A549 (cell line): Measurements from ENCODE around the gene TFF2. TPM values are rescaled to one million over a fixed set of nuclear protein-coding genes. Genes with fewer than 3 reads are reported as not detected.

Experiments
- ATAC-seq, 2 experiments: fragments of 200-7000 bp in 1 of 2; fragments of >200 bp in 1 of 2; cut with Nextera tagmentation in 1 of 2; cut with Tn5 transposase in 1 of 2; 3 replicates each; pipeline versions ENCODE4 v1.8.0 to v1.9.1; 2018 to 2020; ENCODE audit warnings: mild to moderate bottlenecking in 1 of 2, moderate library complexity in 1 of 2
- CTCF ChIA-PET: fragments of 300-600 bp; sonication (Branson Sonifier 250); formaldehyde crosslinking; extraction: SDS; loops from one replicate; lab custom pipeline; 2021; ENCODE audit warnings: antibody characterized with exemption, inconsistent platforms; lab: Yijun Ruan, JAX
- POLR2A ChIA-PET: fragments of 350-600 bp; formaldehyde crosslinking; extraction: SDS; loops from one replicate; lab custom pipeline; 2021; ENCODE audit warnings: antibody characterized with exemption, inconsistent platforms; lab: Yijun Ruan, JAX
- DNase-seq, 2 experiments: peaks; one replicate each; pipeline versions ENCODE4 v3.0.0 to v3.0.0-alpha.2; 2011 to 2016; ENCODE audit warnings: low read depth in 1 of 2, low spot score in 1 of 2
- FAIRE-seq: peaks from 2 replicates; lab custom pipeline; 2011; peaks lifted over from hg19 to GRCh38; lab: Jason Lieb, UNC
- H3K27ac ChIP-seq, 2 experiments: fragments of >200 bp; sonication (Bioruptor Twin); formaldehyde crosslinking; 3 replicates each; pipeline ENCODE4 v1.5.1; 2016 to 2017
- H3K4me1 ChIP-seq: fragments of >200 bp; sonication (Bioruptor Twin); formaldehyde crosslinking; 3 replicates; pipeline ENCODE4 v1.6.1; 2016
- H3K4me2 ChIP-seq: fragments of >200 bp; sonication (Bioruptor Twin); formaldehyde crosslinking; 3 replicates; pipeline ENCODE4 v1.6.1; 2016
- H3K4me3 ChIP-seq: fragments of >200 bp; sonication (Bioruptor Twin); formaldehyde crosslinking; 3 replicates; pipeline ENCODE4 v1.5.1; 2016
- H3K9me3 ChIP-seq: fragments of >200 bp; sonication (Bioruptor Twin); formaldehyde crosslinking; 3 replicates; pipeline ENCODE4 v1.6.1; 2016
- BHLHE40 ChIP-seq: IDR thresholded peaks from 2 replicates; pipeline ENCODE4 v1.6.1; 2012; ENCODE audit warnings: low read depth, low read length, inconsistent platforms
- CBX2 ChIP-seq: fragments of 200-600 bp; sonication (generic); IDR thresholded peaks from 2 replicates; pipeline ENCODE4 v1.6.1; 2016; ENCODE audit warnings: low read depth, mild to moderate bottlenecking, borderline replicate concordance
- EHF ChIP-seq: fragments of 250-450 bp; sonication (Bioruptor Pico); IDR thresholded peaks from 2 replicates; pipeline ENCODE4 v1.5.0; 2020; ENCODE audit warnings: mild to moderate bottlenecking
- EHMT2 ChIP-seq: fragments of 200-600 bp; sonication (generic); IDR thresholded peaks from 2 replicates; pipeline ENCODE4 v1.6.1; 2016; ENCODE audit warnings: antibody characterized with exemption, low read depth, mild to moderate bottlenecking, moderate library complexity
- ESRRA ChIP-seq: fragments of 150-350 bp; IDR thresholded peaks from 2 replicates; pipeline ENCODE4 v1.6.1; 2014; ENCODE audit warnings: mild to moderate bottlenecking, low read length, borderline replicate concordance
- FOXS1 ChIP-seq: fragments of 250-450 bp; sonication (Bioruptor Pico); IDR thresholded peaks from 2 replicates; pipeline ENCODE4 v1.5.0; 2020; ENCODE audit warnings: mild to moderate bottlenecking, moderate library complexity
- JUNB ChIP-seq: fragments of >200 bp; sonication (Bioruptor Twin); formaldehyde crosslinking; IDR thresholded peaks from 2 replicates; pipeline ENCODE4 v1.6.1; 2016
- MAFK ChIP-seq: fragments of 450-650 bp; IDR thresholded peaks from 2 replicates; pipeline ENCODE4 v1.6.1; 2014; ENCODE audit not compliant: partially characterized antibody
- MAZ ChIP-seq: fragments of 150-350 bp; IDR thresholded peaks from 2 replicates; pipeline ENCODE4 v1.6.1; 2014; ENCODE audit warnings: antibody characterized with exemption, low read depth, low read length, borderline replicate concordance
- RARB ChIP-seq: fragments of 250-450 bp; sonication (Bioruptor Pico); IDR thresholded peaks from 2 replicates; pipeline ENCODE4 v1.8.0; 2021; ENCODE audit warnings: mild to moderate bottlenecking, moderate library complexity
- RFX5 ChIP-seq: fragments of 450-650 bp; IDR thresholded peaks from 2 replicates; pipeline ENCODE4 v1.7.1; 2014; ENCODE audit warnings: antibody characterized with exemption, mild to moderate bottlenecking, moderate library complexity
- TP53 ChIP-seq: fragments of 250-450 bp; sonication (Bioruptor Pico); IDR thresholded peaks from 2 replicates; pipeline ENCODE4 v1.5.0; 2021; ENCODE audit warnings: mild to moderate bottlenecking, moderate library complexity
- ZC3H11A ChIP-seq: fragments of 450-650 bp; IDR thresholded peaks from 2 replicates; pipeline ENCODE4 v1.6.1; 2014; ENCODE audit warnings: antibody characterized with exemption, mild to moderate bottlenecking
- WGBS: methylation state at CpG from one replicate; pipeline ENCODE4 v1.1.6; 2017; ENCODE audit errors: missing lambda C conversion rate; 5-methylcytosine and 5-hydroxymethylcytosine counted together
- polyA plus RNA-seq, 4 experiments: library from polyadenylated mRNA; depleted of rRNA in 3 of 4; stranded (reverse); fragments of >200 nt; fragmentation: RNase III in 1 of 4; extraction: RNeasy Plus Mini Kit Qiagen cat#74134 plus additional on column Dnase treatment in 1 of 4; gene quantifications; 2 replicates in 3 of 4; 3 replicates in 1 of 4; pipeline ENCODE4 v1.2.3, GENCODE V29; 2011 to 2017
- TF ChIP-seq, protein P1 (sequence below): fragments of >200 bp; sonication (Bioruptor Twin); formaldehyde crosslinking; IDR thresholded peaks from 3 replicates; pipeline ENCODE4 v1.5.1; 2016
- TF ChIP-seq, protein P2 (sequence below): IDR thresholded peaks from 2 replicates; pipeline ENCODE4 v1.6.1; 2012
- TF ChIP-seq, protein P3 (sequence below): fragments of 150-350 bp; IDR thresholded peaks from 2 replicates; pipeline ENCODE4 v1.6.1; 2014; ENCODE audit warnings: low read depth, mild to moderate bottlenecking, low read length
- TF ChIP-seq, protein P4 (sequence below): fragments of 200-600 bp; sonication (generic); IDR thresholded peaks from 2 replicates; pipeline ENCODE4 v1.6.1; 2016; ENCODE audit warnings: antibody characterized with exemption, mild to moderate bottlenecking, moderate library complexity

TFF2 gene
- polyA plus RNA-seq, 2 of the 4 experiments (the other 2 are of a cell fraction), result not detected

DNA sequence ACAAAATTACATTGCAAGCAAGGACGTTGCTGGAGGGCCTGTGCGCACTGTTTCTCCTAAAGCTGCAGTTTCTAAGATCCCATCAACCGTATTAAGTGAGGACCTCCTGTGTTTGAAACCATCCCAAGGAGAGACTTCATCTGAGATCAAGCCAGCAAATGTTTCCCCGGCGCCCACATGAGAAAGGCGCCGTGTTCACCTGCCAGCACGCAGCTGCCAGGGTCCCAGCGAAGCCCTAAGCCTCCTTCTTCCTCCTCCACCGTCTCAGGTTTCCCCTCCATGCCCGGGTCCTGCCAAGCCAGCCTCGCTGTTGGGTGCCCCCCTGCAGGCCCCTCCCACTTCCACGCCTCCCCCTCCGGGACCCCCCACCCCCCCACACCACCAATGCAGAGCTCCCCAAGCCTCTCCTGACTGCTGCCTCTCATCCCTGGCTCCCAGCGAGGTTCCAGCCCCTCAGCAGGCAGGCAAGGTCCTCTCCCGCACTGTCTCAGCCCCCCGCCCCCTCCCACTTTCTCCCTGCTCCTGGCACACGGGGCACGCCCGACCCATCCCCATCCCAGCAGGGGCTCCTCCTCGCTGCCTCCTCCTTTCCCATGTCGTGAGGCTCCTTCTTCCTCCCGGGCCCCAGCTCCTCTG lies 24.2 kb upstream of the TFF2 start (continued):
- TF ChIP-seq CBX2, result no peak
- TF ChIP-seq MAZ, result no peak
- TF ChIP-seq, all 56 proteins: peak for 0

DNA sequence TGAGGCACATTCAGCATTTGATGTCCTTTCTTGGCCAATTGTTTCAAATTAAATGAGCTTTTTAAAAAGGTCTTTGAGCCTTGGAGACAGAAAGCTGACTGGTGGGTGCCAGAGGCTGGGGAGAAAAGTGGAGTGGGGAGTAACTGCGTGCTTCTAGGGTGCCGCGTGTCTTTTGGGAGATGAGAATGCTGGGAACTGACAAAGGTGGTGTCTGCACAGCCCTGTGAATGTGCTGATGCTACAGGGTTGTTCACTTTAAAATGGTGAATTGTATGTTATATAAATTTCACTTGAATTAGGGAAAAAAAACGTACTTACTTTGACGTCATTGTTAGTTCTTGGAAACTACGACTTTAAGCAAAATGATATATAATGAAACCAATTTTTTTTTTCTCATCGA lies 23.7 kb upstream of the TFF2 start:
- ATAC-seq (no peak), DNase-seq (no peak), FAIRE-seq (no peak)
- 83% methylated on average over 7 of the region's 7 CpGs for WGBS
- no peak overlapping the region for H3K4me2 ChIP-seq
- ChIA-PET CTCF (no interaction called here), POLR2A (no interaction called here)
- H3K4me1 ChIP-seq, result no peaks in the 10 kb centered on the region; the same call in 2 of the 3 replicates
- no peaks in the 10 kb centered on the region for H3K9me3 ChIP-seq
- no peak overlapping the region for H3K4me3 ChIP-seq
- H3K27ac ChIP-seq, result no peak overlapping the region
- TF ChIP-seq BHLHE40, result no peak
- TF ChIP-seq MAZ, result no peak
- TF ChIP-seq CBX2, result no peak
- TF ChIP-seq TP53, result no peak
- TF ChIP-seq ESRRA, result no peak
- TF ChIP-seq, protein P1, sequence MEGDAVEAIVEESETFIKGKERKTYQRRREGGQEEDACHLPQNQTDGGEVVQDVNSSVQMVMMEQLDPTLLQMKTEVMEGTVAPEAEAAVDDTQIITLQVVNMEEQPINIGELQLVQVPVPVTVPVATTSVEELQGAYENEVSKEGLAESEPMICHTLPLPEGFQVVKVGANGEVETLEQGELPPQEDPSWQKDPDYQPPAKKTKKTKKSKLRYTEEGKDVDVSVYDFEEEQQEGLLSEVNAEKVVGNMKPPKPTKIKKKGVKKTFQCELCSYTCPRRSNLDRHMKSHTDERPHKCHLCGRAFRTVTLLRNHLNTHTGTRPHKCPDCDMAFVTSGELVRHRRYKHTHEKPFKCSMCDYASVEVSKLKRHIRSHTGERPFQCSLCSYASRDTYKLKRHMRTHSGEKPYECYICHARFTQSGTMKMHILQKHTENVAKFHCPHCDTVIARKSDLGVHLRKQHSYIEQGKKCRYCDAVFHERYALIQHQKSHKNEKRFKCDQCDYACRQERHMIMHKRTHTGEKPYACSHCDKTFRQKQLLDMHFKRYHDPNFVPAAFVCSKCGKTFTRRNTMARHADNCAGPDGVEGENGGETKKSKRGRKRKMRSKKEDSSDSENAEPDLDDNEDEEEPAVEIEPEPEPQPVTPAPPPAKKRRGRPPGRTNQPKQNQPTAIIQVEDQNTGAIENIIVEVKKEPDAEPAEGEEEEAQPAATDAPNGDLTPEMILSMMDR, result no peak
- TF ChIP-seq EHF, result no peak
- TF ChIP-seq, protein P2, sequence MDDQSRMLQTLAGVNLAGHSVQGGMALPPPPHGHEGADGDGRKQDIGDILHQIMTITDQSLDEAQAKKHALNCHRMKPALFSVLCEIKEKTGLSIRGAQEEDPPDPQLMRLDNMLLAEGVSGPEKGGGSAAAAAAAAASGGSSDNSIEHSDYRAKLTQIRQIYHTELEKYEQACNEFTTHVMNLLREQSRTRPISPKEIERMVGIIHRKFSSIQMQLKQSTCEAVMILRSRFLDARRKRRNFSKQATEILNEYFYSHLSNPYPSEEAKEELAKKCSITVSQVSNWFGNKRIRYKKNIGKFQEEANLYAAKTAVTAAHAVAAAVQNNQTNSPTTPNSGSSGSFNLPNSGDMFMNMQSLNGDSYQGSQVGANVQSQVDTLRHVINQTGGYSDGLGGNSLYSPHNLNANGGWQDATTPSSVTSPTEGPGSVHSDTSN, result no peak
- TF ChIP-seq JUNB, result no peak
- no peak for TF ChIP-seq EHMT2
- TF ChIP-seq, protein P3, sequence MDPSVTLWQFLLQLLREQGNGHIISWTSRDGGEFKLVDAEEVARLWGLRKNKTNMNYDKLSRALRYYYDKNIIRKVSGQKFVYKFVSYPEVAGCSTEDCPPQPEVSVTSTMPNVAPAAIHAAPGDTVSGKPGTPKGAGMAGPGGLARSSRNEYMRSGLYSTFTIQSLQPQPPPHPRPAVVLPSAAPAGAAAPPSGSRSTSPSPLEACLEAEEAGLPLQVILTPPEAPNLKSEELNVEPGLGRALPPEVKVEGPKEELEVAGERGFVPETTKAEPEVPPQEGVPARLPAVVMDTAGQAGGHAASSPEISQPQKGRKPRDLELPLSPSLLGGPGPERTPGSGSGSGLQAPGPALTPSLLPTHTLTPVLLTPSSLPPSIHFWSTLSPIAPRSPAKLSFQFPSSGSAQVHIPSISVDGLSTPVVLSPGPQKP, result no peak
- no peak for TF ChIP-seq FOXS1 (CRISPR knock-in tag)
- no peak for TF ChIP-seq RFX5
- TF ChIP-seq, protein P4, sequence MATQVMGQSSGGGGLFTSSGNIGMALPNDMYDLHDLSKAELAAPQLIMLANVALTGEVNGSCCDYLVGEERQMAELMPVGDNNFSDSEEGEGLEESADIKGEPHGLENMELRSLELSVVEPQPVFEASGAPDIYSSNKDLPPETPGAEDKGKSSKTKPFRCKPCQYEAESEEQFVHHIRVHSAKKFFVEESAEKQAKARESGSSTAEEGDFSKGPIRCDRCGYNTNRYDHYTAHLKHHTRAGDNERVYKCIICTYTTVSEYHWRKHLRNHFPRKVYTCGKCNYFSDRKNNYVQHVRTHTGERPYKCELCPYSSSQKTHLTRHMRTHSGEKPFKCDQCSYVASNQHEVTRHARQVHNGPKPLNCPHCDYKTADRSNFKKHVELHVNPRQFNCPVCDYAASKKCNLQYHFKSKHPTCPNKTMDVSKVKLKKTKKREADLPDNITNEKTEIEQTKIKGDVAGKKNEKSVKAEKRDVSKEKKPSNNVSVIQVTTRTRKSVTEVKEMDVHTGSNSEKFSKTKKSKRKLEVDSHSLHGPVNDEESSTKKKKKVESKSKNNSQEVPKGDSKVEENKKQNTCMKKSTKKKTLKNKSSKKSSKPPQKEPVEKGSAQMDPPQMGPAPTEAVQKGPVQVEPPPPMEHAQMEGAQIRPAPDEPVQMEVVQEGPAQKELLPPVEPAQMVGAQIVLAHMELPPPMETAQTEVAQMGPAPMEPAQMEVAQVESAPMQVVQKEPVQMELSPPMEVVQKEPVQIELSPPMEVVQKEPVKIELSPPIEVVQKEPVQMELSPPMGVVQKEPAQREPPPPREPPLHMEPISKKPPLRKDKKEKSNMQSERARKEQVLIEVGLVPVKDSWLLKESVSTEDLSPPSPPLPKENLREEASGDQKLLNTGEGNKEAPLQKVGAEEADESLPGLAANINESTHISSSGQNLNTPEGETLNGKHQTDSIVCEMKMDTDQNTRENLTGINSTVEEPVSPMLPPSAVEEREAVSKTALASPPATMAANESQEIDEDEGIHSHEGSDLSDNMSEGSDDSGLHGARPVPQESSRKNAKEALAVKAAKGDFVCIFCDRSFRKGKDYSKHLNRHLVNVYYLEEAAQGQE, result no peak
- TF ChIP-seq MAFK, result no peak

DNA sequence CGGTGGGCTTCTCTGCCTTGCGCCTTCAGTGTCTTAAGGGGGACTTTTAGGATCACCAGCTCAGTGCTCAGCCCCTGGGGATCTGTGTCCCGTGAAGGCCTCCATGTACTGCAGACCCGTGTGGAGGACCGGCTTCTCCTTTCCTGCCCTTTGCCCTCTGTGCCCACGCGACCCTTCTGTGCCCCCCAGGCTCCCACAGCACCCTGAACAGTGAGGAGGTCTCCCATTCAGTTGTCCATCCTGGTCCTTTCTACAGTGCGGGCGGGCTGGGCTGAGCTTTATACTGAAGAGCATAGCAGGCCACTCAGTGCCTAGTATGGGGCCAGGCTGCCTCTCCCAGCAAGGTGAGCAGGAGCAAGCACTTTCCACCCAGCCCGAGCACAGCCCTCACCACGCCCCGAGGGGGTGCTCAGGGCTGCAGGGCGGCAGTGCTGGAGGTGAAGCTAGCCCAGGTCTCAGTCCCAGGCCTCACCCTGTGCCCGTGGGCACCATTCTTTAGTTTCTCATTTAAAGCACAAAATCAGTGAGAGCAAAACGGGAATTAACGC lies 23.2 kb upstream of the TFF2 start:
- H3K4me1 ChIP-seq, result no peaks in the 10 kb centered on the region; the same call in 2 of the 3 replicates
- WGBS, result 62% methylated on average over 3 of the region's 16 CpGs
- TF ChIP-seq MAZ (no peak), RARB (CRISPR knock-in tag) (no peak), ZC3H11A (no peak)
- no peak overlapping the region for H3K27ac ChIP-seq
- no peak overlapping the region for H3K4me3 ChIP-seq
- no peak for ATAC-seq
- ChIA-PET CTCF (no interaction called here), POLR2A (no interaction called here)
- no peak for DNase-seq
- no peak for FAIRE-seq
- H3K9me3 ChIP-seq, result no peaks in the 10 kb centered on the region
- H3K4me2 ChIP-seq, result no peak overlapping the region
